H1 (cell line): ENCODE results near the gene LRP2BP. TPM values are rescaled to one million over a fixed set of nuclear protein-coding genes. Genes with fewer than 3 reads are reported as not detected.

Experiments
- CTCF ChIA-PET: fragments of 300-600 bp; sonication (Branson Sonifier 250); formaldehyde crosslinking; loops from one replicate; lab custom pipeline; 2021; ENCODE audit not compliant: partially characterized antibody; lab: Charles Lee
- POLR2A ChIA-PET: fragments of 300-600 bp; sonication (Branson Sonifier 250); formaldehyde crosslinking; loops from one replicate; lab custom pipeline; 2021; ENCODE audit warnings: inconsistent platforms; ENCODE audit not compliant: partially characterized antibody; lab: Charles Lee
- DNase-seq, 2 experiments: peaks; one replicate each; pipeline versions ENCODE4 v3.0.0 to v3.0.0-alpha.2; 2010 to 2022; ENCODE audit warnings: low spot score in 2 of 2, low read depth in 1 of 2, mixed read lengths in 1 of 2
- FAIRE-seq: peaks from 2 replicates; lab custom pipeline; 2011; peaks lifted over from hg19 to GRCh38; lab: Jason Lieb, UNC
- H2AFZ ChIP-seq: 2 replicates; pipeline ENCODE4 v1.8.1; 2012; ENCODE audit warnings: low read length, inconsistent platforms
- H2AK5ac ChIP-seq: 2 replicates; pipeline ENCODE4 v1.6.1; 2013; ENCODE audit warnings: low read depth, low read length
- H2BK120ac ChIP-seq: replicated peaks from 2 replicates; pipeline ENCODE3; 2013; ENCODE audit warnings: low read depth, low read length, inconsistent platforms
- H2BK12ac ChIP-seq: 2 replicates; pipeline ENCODE4 v1.6.1; 2013; ENCODE audit warnings: low read depth, low read length
- H2BK15ac ChIP-seq: 2 replicates; pipeline ENCODE4 v1.6.1; 2013; ENCODE audit warnings: low read length
- H2BK20ac ChIP-seq: 2 replicates; pipeline ENCODE4 v1.6.1; 2013; ENCODE audit warnings: low read length
- H2BK5ac ChIP-seq: 2 replicates; pipeline ENCODE4 v1.6.1; 2013; ENCODE audit warnings: low read depth, low read length
- H3K14ac ChIP-seq: 2 replicates; pipeline ENCODE4 v1.6.1; 2013; ENCODE audit warnings: inconsistent platforms; ENCODE audit not compliant: insufficient read length
- H3K18ac ChIP-seq: 2 replicates; pipeline ENCODE4 v1.6.1; 2013; ENCODE audit warnings: low read length; ENCODE audit errors: extremely low read depth
- H3K23ac ChIP-seq: 2 replicates; pipeline ENCODE4 v1.6.1; 2013; ENCODE audit warnings: inconsistent platforms; ENCODE audit not compliant: insufficient read length
- H3K23me2 ChIP-seq: 2 replicates; pipeline ENCODE4 v1.6.1; 2013; ENCODE audit warnings: low read depth, low read length
- H3K27ac ChIP-seq: 2 replicates; pipeline ENCODE4 v1.6.1; 2011; ENCODE audit warnings: low read depth, low read length, inconsistent platforms
- H3K27me3 ChIP-seq, 4 experiments: replicated peaks in 1 of 4; 1 replicate in 1 of 4; 2 replicates in 3 of 4; pipeline versions ENCODE4 v1.6.1 to v1.8.1; 2011 to 2013; ENCODE audit warnings: low read length in 3 of 4, mild to moderate bottlenecking in 3 of 4, inconsistent platforms in 2 of 4, mixed read lengths in 2 of 4, moderate library complexity in 1 of 4; ENCODE audit not compliant: control insufficient read depth in 3 of 4, insufficient read depth in 3 of 4; ENCODE audit errors: extremely low read depth in 1 of 4
- H3K36me3 ChIP-seq, 4 experiments: 2 replicates each; pipeline versions ENCODE4 v1.6.1 to v1.8.1; 2011 to 2013; ENCODE audit warnings: mild to moderate bottlenecking in 4 of 4, low read length in 3 of 4, moderate library complexity in 2 of 4, control low read depth in 1 of 4, inconsistent platforms in 1 of 4; ENCODE audit not compliant: insufficient read depth in 4 of 4, control insufficient read depth in 2 of 4
- H3K4ac ChIP-seq: replicated peaks from 2 replicates; pipeline ENCODE3; 2013; ENCODE audit warnings: low read length, low read depth, mixed read lengths, inconsistent platforms; ENCODE audit not compliant: insufficient read length
- H3K4me1 ChIP-seq, 4 experiments: replicated peaks in 1 of 4; 1 replicate in 1 of 4; 2 replicates in 3 of 4; pipeline versions ENCODE4 v1.6.1 to v1.8.1; 2011 to 2013; ENCODE audit warnings: low read length in 3 of 4, inconsistent platforms in 2 of 4, mixed read lengths in 1 of 4; ENCODE audit not compliant: insufficient read depth in 4 of 4, control insufficient read depth in 3 of 4
- H3K4me2 ChIP-seq, 2 experiments: 2 replicates each; pipeline versions ENCODE4 v1.6.1 to v1.8.1; 2011 to 2013; ENCODE audit warnings: low read depth in 2 of 2, low read length in 2 of 2, control low read depth in 1 of 2, inconsistent platforms in 1 of 2, mild to moderate bottlenecking in 1 of 2; ENCODE audit not compliant: insufficient read depth in 1 of 2
- H3K4me3 ChIP-seq, 4 experiments: fragments of 200-600, 300-600 bp in 1 of 4; sonication (generic), shearing (Covaris generic), sonication (Bioruptor Twin) in 1 of 4; 2 replicates each; pipeline versions ENCODE4 v1.5.1 to v1.8.1; 2011 to 2016; ENCODE audit warnings: low read length in 4 of 4, low read depth in 3 of 4, control low read depth in 2 of 4, inconsistent platforms in 2 of 4, mild to moderate bottlenecking in 2 of 4, mixed read lengths in 1 of 4, moderate library complexity in 1 of 4; ENCODE audit not compliant: insufficient read depth in 2 of 4; ENCODE audit errors: extremely low read depth in 1 of 4
- H3K56ac ChIP-seq: replicated peaks from 2 replicates; pipeline ENCODE3; 2013; ENCODE audit warnings: low read depth, mild to moderate bottlenecking, mixed read lengths, low read length, inconsistent platforms; ENCODE audit not compliant: insufficient read length
- H3K79me1 ChIP-seq: 2 replicates; pipeline ENCODE4 v1.6.1; 2013; ENCODE audit warnings: low read depth, low read length, control low read depth
- H3K79me2 ChIP-seq, 2 experiments: 2 replicates each; pipeline versions ENCODE4 v1.6.1 to v1.8.1; 2012 to 2013; ENCODE audit warnings: low read length in 2 of 2, mild to moderate bottlenecking in 2 of 2, inconsistent platforms in 1 of 2; ENCODE audit not compliant: insufficient read depth in 2 of 2, control insufficient read depth in 1 of 2
- H3K9ac ChIP-seq, 4 experiments: replicated peaks in 1 of 4; 1 replicate in 1 of 4; 2 replicates in 3 of 4; pipeline versions ENCODE4 v1.6.1 to v1.8.1; 2011 to 2013; ENCODE audit warnings: low read depth in 3 of 4, low read length in 3 of 4, control low read depth in 2 of 4, mild to moderate bottlenecking in 2 of 4, moderate library complexity in 2 of 4, inconsistent platforms in 1 of 4; ENCODE audit errors: extremely low read depth in 1 of 4
- H3K9me3 ChIP-seq, 2 experiments: 2 replicates each; pipeline versions ENCODE4 v1.6.1 to v1.8.1; 2012 to 2013; ENCODE audit warnings: mild to moderate bottlenecking in 2 of 2, moderate library complexity in 2 of 2, control low read depth in 1 of 2, inconsistent platforms in 1 of 2, low read depth in 1 of 2, low read length in 1 of 2, mixed read lengths in 1 of 2; ENCODE audit not compliant: insufficient read depth in 2 of 2
- H4K20me1 ChIP-seq, 2 experiments: replicated peaks in 1 of 2; 2 replicates each; pipeline versions ENCODE3 to v1.8.1; 2011 to 2013; ENCODE audit warnings: inconsistent platforms in 2 of 2, low read length in 2 of 2, mild to moderate bottlenecking in 1 of 2; ENCODE audit not compliant: insufficient read depth in 2 of 2, control insufficient read depth in 1 of 2
- H4K5ac ChIP-seq: 2 replicates; pipeline ENCODE4 v1.6.1; 2013; ENCODE audit warnings: low read length, low read depth, mixed read lengths, inconsistent platforms; ENCODE audit not compliant: insufficient read length
- H4K8ac ChIP-seq: 2 replicates; pipeline ENCODE4 v1.8.0; 2013; ENCODE audit warnings: mild to moderate bottlenecking, moderate library complexity, low read length, inconsistent platforms; ENCODE audit not compliant: insufficient read depth; ENCODE audit errors: extremely low read depth
- H4K91ac ChIP-seq: replicated peaks from 2 replicates; pipeline ENCODE3; 2013; ENCODE audit warnings: low read length, mixed read lengths, inconsistent platforms; ENCODE audit not compliant: insufficient read length
- BACH1 ChIP-seq: IDR thresholded peaks from 2 replicates; pipeline ENCODE4 v1.6.1; 2012; ENCODE audit warnings: low read length, improper control_type of control experiment
- CHD2 ChIP-seq: IDR thresholded peaks from 2 replicates; pipeline ENCODE4 v1.6.1; 2012; ENCODE audit warnings: low read length, improper control_type of control experiment
- EZH2 ChIP-seq: fragments of 200-600 bp; sonication (generic); IDR thresholded peaks from 2 replicates; pipeline ENCODE4 v1.7.1; 2012; ENCODE audit warnings: low read depth, mild to moderate bottlenecking, moderate library complexity, low read length, inconsistent platforms; ENCODE audit not compliant: severe bottlenecking
- GTF2F1 ChIP-seq: IDR thresholded peaks from 2 replicates; pipeline ENCODE4 v1.6.1; 2012; ENCODE audit warnings: low read depth, low read length, improper control_type of control experiment, borderline replicate concordance
- HDAC6 ChIP-seq: IDR thresholded peaks from one replicate; pipeline ENCODE4 v1.7.1; 2012; ENCODE audit warnings: low read depth, mild to moderate bottlenecking, inconsistent platforms, low read length, moderate library complexity
- KDM4A ChIP-seq: IDR thresholded peaks from one replicate; pipeline ENCODE4 v1.7.1; 2012; ENCODE audit warnings: low read depth, mild to moderate bottlenecking, moderate library complexity, low read length, inconsistent platforms; ENCODE audit not compliant: severe bottlenecking
- RNF2 ChIP-seq: fragments of 200-900, 300-1000 bp; sonication (generic); IDR thresholded peaks from 2 replicates; pipeline ENCODE4 v1.7.1; 2016; ENCODE audit warnings: borderline replicate concordance, low read depth, mild to moderate bottlenecking, antibody characterized with exemption, low read length; ENCODE audit not compliant: poor library complexity, severe bottlenecking; ENCODE audit errors: missing control alignments
- RXRA ChIP-seq: IDR thresholded peaks from 2 replicates; pipeline ENCODE4 v1.6.1; 2011; ENCODE audit warnings: low read depth, mild to moderate bottlenecking, low read length, moderate library complexity; ENCODE audit not compliant: insufficient read depth
- SIX5 ChIP-seq: IDR thresholded peaks from 2 replicates; pipeline ENCODE4 v1.6.1; 2011; ENCODE audit warnings: mild to moderate bottlenecking, low read depth, low read length
- TAF1 ChIP-seq: IDR thresholded peaks from 2 replicates; pipeline ENCODE4 v1.6.1; 2011; ENCODE audit warnings: mild to moderate bottlenecking, low read depth, low read length
- TAF7 ChIP-seq: optimal IDR thresholded peaks from 2 replicates; pipeline ENCODE3; 2011; ENCODE audit warnings: low read depth, mild to moderate bottlenecking, inconsistent platforms, low read length, moderate library complexity, borderline replicate concordance
- TEAD4 ChIP-seq: IDR thresholded peaks from 2 replicates; pipeline ENCODE4 v1.6.1; 2012; ENCODE audit warnings: low read depth, low read length, inconsistent platforms, mixed read lengths
- USF2 ChIP-seq: IDR thresholded peaks from 2 replicates; pipeline ENCODE4 v1.6.1; 2011; ENCODE audit warnings: low read length, improper control_type of control experiment
- WGBS, 2 experiments: shearing (Covaris generic) in 1 of 2; methylation state at CpG; one replicate each; pipeline versions ENCODE4 v1.1.6 to v1.1.7; 2013 to 2015; ENCODE audit warnings: low lambda C conversion rate in 2 of 2, mixed read lengths in 2 of 2, inconsistent platforms in 1 of 2, low coverage in 1 of 2, missing lambda C conversion rate in 1 of 2; ENCODE audit not compliant: insufficient replicate concordance in 2 of 2, insufficient coverage in 1 of 2, insufficient read length in 1 of 2; ENCODE audit errors: extremely low coverage in 1 of 2, missing lambda C conversion rate in 1 of 2; 5-methylcytosine and 5-hydroxymethylcytosine counted together
- polyA plus RNA-seq, 7 experiments: library from polyadenylated mRNA; depleted of rRNA in 3 of 7; stranded (reverse) in 5 of 7; unstranded in 2 of 7; fragments of >200 nt in 5 of 7; fragments of 200-250 nt in 2 of 7; gene quantifications; 1 replicate in 5 of 7; 2 replicates in 1 of 7; 4 replicates in 1 of 7; pipeline versions ENCODE4 v1.2.1 to v1.2.3, GENCODE V29; 2011 to 2013; ENCODE audit warnings: missing spikeins in 2 of 7, mixed read lengths in 2 of 7
- total RNA-seq: library from RNA; stranded (reverse); fragmentation: NEBNext Ultra II Directional; extraction: Animal tissue kit (Norgen Biotek cat#: 25700); gene quantifications from 2 replicates; pipeline ENCODE4 v1.2.1, GENCODE V29; 2021

The LRP2BP gene
- total and polyA plus RNA-seq, 2 of the 8 experiments (the other 6 are each of a cell fraction or from before 2014, with no cell fraction given): 0.12 to 0.30 TPM

GRCh38 chr4:185369731-185370130, 26.0 kb downstream of the LRP2BP start:
- Histone ChIP-seq H3K79me1 (no peaks in the 10 kb centered on the region), H4K91ac (no peak overlapping the region), H2BK20ac (no peak overlapping the region), H2BK12ac (no peak overlapping the region), H3K9me3 (no peaks in the 10 kb centered on the region), H2BK15ac (no peak overlapping the region), H3K4me3 (no peak overlapping the region), H3K18ac (no peak overlapping the region), H3K56ac (no peak overlapping the region), H4K8ac (no peak overlapping the region), H3K9ac (no peak overlapping the region), H3K79me2 (no peaks in the 10 kb centered on the region), H2BK120ac (no peak overlapping the region), H3K4me2 (no peak overlapping the region), H3K27ac (no peak overlapping the region), H2BK5ac (no peak overlapping the region), H3K4ac (no peak overlapping the region), H3K36me3 (peaks cover 0 to 6% (median 0%) of the 10 kb centered on the region in 4 experiments; a peak in 2 of 8 replicates), H4K20me1 (no peaks in the 10 kb centered on the region), H3K23me2 (no peaks in the 10 kb centered on the region), H2AK5ac (no peak overlapping the region), H4K5ac (no peak overlapping the region), H2AFZ (no peak overlapping the region), H3K14ac (no peak overlapping the region), H3K4me1 (0 out of 7 replicates have a peak, but pooled peaks cover 0 to 2% (median 0%) of the 10 kb centered on the region in 4 experiments), H3K23ac (no peak overlapping the region), H3K27me3 (no peaks in the 10 kb centered on the region)
- DNase-seq: no peak
- CTCF ChIA-PET: interaction anchor here (0.7 kb wide), 1 partner anchor 363 kb away, joined by 3 read pairs; no protein-coding TSS in a partner anchor
- POLR2A ChIA-PET: interaction anchor here (0.8 kb wide), 1 partner anchor 18 kb away, joined by 3 read pairs; no protein-coding TSS in a partner anchor
- WGBS, 2 experiments: 89% methylated on average over 3 of the region's 3 CpGs; no CpG with 5 or more reads in 1 of the 2 experiments
- FAIRE-seq: no peak
- TF ChIP-seq GTF2F1 (no peak), RNF2 (no peak), CHD2 (no peak), TEAD4 (no peak), KDM4A (no peak), TAF1 (no peak), USF2 (no peak), RXRA (no peak), BACH1 (no peak), HDAC6 (no peak), SIX5 (no peak), EZH2 (no peak), TAF7 (no peak)
